ENCODE data around the gene NAA16. TPM values are rescaled to one million over a fixed set of nuclear protein-coding genes. Genes with fewer than 3 reads are reported as not detected.

NAA16 gene
- total RNA-seq, 1 donor from 2014 or later = 48.4 TPM

DNA sequence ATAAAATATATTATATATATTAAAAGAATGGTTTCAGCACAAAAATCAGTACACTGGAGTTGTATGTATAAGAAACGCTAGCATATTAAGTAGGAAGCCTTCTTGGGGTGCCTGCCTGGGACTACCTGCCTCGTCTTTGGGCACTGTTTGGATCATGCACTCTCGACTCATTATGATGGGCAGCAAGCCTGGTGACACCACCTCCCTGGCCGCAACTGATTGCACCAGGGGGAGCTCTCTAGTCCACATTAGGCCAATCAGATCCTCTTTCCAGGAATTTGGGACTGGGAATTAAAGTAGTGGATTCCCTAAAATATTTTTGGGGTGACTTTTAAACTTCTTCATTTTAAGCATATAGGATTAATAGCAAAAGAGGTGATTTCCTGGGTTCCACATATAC, 90.3 kb downstream of the NAA16 start:
- TF ChIP-seq, protein P1, sequence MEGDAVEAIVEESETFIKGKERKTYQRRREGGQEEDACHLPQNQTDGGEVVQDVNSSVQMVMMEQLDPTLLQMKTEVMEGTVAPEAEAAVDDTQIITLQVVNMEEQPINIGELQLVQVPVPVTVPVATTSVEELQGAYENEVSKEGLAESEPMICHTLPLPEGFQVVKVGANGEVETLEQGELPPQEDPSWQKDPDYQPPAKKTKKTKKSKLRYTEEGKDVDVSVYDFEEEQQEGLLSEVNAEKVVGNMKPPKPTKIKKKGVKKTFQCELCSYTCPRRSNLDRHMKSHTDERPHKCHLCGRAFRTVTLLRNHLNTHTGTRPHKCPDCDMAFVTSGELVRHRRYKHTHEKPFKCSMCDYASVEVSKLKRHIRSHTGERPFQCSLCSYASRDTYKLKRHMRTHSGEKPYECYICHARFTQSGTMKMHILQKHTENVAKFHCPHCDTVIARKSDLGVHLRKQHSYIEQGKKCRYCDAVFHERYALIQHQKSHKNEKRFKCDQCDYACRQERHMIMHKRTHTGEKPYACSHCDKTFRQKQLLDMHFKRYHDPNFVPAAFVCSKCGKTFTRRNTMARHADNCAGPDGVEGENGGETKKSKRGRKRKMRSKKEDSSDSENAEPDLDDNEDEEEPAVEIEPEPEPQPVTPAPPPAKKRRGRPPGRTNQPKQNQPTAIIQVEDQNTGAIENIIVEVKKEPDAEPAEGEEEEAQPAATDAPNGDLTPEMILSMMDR (IDR thresholded peaks at IDR 0.05; ENCODE audit: unreplicated experiment) = no peak
- DNase-seq (ENCODE audit: low spot score, unreplicated experiment) = no peak
- no peaks in the 10 kb centered on the region for H3K36me3 Mint-ChIP-seq (ENCODE audit: insufficient read depth)
- no peaks in the 10 kb centered on the region for H3K4me1 Mint-ChIP-seq (ENCODE audit: low read depth)
- H3K9me3 Mint-ChIP-seq (ENCODE audit: low read depth) = peaks cover 4% of the 10 kb centered on the region
- no peaks in the 10 kb centered on the region for H3K27me3 Mint-ChIP-seq
- H3K27ac Mint-ChIP-seq = no peak overlapping the region
- H3K4me3 Mint-ChIP-seq (ENCODE audit: low read depth) = no peak overlapping the region

DNA sequence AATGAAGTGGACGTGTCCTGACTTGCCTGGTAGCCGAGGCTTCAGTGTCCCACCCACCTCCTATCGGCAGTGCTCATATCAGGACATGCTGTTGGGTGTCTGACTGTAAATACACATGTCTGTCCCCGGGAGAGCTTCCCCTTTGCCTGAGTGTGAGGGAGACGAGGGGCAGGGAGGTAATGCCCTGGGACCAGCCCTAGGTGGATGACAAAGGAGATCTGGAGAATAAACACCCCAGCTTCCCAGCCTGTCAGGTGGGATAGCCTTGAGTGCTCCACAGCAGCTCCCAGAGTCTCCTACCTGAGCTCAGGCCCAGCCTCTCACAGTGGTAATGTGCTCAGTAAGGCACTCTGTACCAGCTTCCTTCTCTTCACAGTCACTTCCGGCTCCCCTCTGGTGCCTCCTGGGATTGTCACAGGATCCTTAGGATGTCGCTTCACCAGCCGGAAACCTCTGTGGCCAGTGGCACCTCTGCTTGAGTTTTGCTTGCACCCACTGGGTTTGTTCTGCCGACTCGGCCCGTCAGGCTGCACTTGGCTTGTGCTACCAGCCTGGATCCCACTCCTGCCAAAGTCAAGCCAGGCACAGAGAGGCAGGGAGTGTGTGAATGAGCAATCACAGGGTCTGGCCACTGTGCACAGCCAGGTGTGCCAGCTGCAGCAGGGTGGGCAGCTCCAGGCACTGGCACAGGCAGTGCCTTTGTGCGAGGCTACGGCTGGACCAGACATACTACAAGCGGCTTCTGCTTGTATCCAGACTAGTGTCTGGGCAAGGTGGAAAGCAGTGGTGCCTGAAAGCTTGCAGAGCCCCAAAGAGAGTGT, 91.8 kb downstream of the NAA16 start:
- Mint-ChIP-seq H3K4me1 (ENCODE audit: low read depth) (no peaks in the 10 kb centered on the region), H3K36me3 (ENCODE audit: insufficient read depth) (no peaks in the 10 kb centered on the region), H3K27me3 (no peaks in the 10 kb centered on the region), H3K4me3 (ENCODE audit: low read depth) (no peak overlapping the region), H3K9me3 (ENCODE audit: low read depth) (peaks cover 4% of the 10 kb centered on the region), H3K27ac (no peak overlapping the region)
- TF ChIP-seq, protein P1 (IDR thresholded peaks at IDR 0.05; ENCODE audit: unreplicated experiment) = no peak
- DNase-seq (ENCODE audit: low spot score, unreplicated experiment) = no peak

DNA sequence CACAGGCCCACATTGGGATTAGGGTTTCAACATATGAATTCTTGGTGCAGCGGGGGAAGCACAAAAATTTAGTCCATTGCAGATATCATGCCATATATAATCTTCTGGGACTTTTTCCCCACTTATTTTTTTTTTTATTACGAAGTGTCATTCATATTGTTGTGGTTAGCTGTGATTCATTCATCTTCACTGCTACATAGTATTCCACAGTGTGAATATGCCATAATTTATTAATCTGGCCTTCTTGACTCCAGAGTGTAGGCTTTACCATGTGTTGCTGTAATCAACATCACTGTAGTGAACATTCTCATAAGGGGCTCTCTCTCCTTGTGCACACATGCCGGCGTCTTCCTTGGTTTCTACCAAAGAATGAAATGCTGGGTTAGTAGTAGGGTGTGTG, 92.9 kb downstream of the NAA16 start:
- Mint-ChIP-seq H3K4me1 (ENCODE audit: low read depth) (no peaks in the 10 kb centered on the region), H3K27ac (no peak overlapping the region), H3K36me3 (ENCODE audit: insufficient read depth) (no peaks in the 10 kb centered on the region), H3K4me3 (ENCODE audit: low read depth) (no peak overlapping the region), H3K9me3 (ENCODE audit: low read depth) (peaks cover 4% of the 10 kb centered on the region), H3K27me3 (peaks cover 2% of the 10 kb centered on the region)
- no peak for DNase-seq (ENCODE audit: low spot score, unreplicated experiment)
- TF ChIP-seq, protein P1 (IDR thresholded peaks at IDR 0.05; ENCODE audit: unreplicated experiment) = no peak

DNA sequence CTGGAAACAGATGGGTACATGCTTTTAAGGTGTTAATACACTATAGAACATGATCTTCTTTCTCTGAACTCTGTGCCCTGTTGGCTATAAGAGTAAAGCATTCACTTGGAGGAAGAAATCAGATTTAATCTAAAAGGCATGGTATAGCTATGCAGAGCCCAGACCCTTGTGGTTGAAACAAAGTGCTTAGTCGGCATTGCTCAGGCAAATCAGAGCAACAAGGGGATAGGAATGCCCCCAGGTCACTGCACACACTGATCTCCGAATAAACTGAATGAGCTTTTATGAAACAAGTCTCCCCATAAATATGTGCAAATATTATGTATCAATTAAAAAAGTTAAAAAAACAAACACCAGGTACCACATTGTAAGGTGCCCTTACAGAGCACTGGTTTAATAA, 94.3 kb downstream of the NAA16 start:
- H3K27ac Mint-ChIP-seq = no peak overlapping the region
- no peak for DNase-seq (ENCODE audit: low spot score, unreplicated experiment)
- peaks cover 7% of the 10 kb centered on the region for H3K27me3 Mint-ChIP-seq
- H3K9me3 Mint-ChIP-seq (ENCODE audit: low read depth) = peaks cover 4% of the 10 kb centered on the region
- no peaks in the 10 kb centered on the region for H3K4me1 Mint-ChIP-seq (ENCODE audit: low read depth)
- H3K36me3 Mint-ChIP-seq (ENCODE audit: insufficient read depth) = no peaks in the 10 kb centered on the region
- H3K4me3 Mint-ChIP-seq (ENCODE audit: low read depth) = no peak overlapping the region
- TF ChIP-seq, protein P1 (IDR thresholded peaks at IDR 0.05; ENCODE audit: unreplicated experiment) = no peak

DNA sequence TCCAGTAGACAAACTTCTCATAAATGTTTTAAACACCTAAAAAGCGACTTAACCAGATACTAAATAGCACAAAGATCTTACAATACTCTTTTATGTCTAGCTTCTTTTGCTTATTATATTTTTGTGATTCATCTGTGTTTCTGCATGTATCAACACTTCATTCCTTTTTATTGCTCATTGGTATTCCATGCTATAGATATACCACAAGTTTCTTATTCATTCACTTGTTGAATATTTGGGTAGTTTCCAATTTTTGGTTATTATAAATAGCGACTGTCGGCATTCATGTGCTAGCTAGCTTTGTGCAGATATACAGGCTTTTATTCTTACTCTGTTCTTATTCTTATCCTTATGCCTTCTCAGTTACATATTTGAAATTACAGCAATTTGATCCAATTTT, 96.3 kb downstream of the NAA16 start:
- no peak for DNase-seq (ENCODE audit: low spot score, unreplicated experiment)
- peaks cover 7% of the 10 kb centered on the region for H3K27me3 Mint-ChIP-seq
- TF ChIP-seq, protein P1 (IDR thresholded peaks at IDR 0.05; ENCODE audit: unreplicated experiment) = no peak
- peaks cover 4% of the 10 kb centered on the region for H3K9me3 Mint-ChIP-seq (ENCODE audit: low read depth)
- no peaks in the 10 kb centered on the region for H3K4me1 Mint-ChIP-seq (ENCODE audit: low read depth)
- no peak overlapping the region for H3K27ac Mint-ChIP-seq
- no peak overlapping the region for H3K4me3 Mint-ChIP-seq (ENCODE audit: low read depth)
- no peaks in the 10 kb centered on the region for H3K36me3 Mint-ChIP-seq (ENCODE audit: insufficient read depth)

Measured in progenitor cell of endocrine pancreas (in vitro differentiated cells).